ENCODE results near the gene SLC25A22.
A peak's percentile ranks its signal among the peaks of the same experiment; 100 is the strongest.

Gene SLC25A22

DNA sequence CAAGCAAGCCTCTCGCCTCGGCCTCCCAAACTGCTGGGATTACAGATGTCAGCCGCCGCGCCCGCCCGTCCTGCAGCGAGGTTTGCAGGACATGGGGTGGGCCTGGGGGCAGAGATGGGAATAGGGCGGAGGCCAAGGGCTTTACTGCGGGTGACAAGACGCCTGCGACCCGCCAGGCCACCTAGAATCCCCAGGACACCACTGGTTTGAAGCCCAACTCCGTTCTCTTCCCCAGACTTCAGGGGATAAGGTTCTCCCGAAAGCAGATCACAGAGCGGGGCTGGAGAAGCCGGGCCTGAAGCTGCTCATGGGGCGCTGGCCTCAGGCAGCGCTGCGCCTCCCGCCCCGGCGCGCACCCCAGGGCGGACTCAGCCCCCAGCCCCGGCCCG is 43.9 kb upstream of the SLC25A22 start:
- Histone ChIP-seq H3K9me3 (ENCODE audit: control insufficient read depth, low read length) (no peaks in the 10 kb centered on the region), H3K36me3 (ENCODE audit: control insufficient read depth, insufficient read depth, low read length) (peaks cover 15% of the 10 kb centered on the region), H3K27me3 (ENCODE audit: control insufficient read depth, insufficient read depth, low read length, poor library complexity, severe bottlenecking) (peaks cover 7% of the 10 kb centered on the region), H3K27ac (ENCODE audit: insufficient read depth, low read depth, low read length, poor library complexity, severe bottlenecking) (peak overlapping the region; percentile 98), H3K4me3 (ENCODE audit: insufficient read depth, low read depth, low read length) (peak overlapping the region; percentile 99), H3K4me1 (ENCODE audit: control insufficient read depth, insufficient read depth, low read length) (peaks cover 28% of the 10 kb centered on the region)
- WGBS, 2 experiments: 1% methylated on average over 27 of the region's 27 CpGs

- Histone ChIP-seq H3K27ac (ENCODE audit: insufficient read depth, low read depth, low read length, poor library complexity, severe bottlenecking) (no peak overlapping the region), H3K4me1 (ENCODE audit: control insufficient read depth, insufficient read depth, low read length) (peaks cover 18% of the 10 kb centered on the region), H3K27me3 (ENCODE audit: control insufficient read depth, insufficient read depth, low read length, poor library complexity, severe bottlenecking) (peaks cover 7% of the 10 kb centered on the region), H3K4me3 (ENCODE audit: insufficient read depth, low read depth, low read length) (no peak overlapping the region), H3K36me3 (ENCODE audit: control insufficient read depth, insufficient read depth, low read length) (peaks cover 20% of the 10 kb centered on the region), H3K9me3 (ENCODE audit: control insufficient read depth, low read length) (no peaks in the 10 kb centered on the region)
- 89 to 90% methylated on average over 25 of the region's 25 CpGs for WGBS, 2 experiments
Observed at GRCh38 chr11:839875-840617, 42.0 kb upstream of the SLC25A22 start.

GRCh38 chr11:839280-839623 is 41.2 kb upstream of the SLC25A22 start:
- no peak overlapping the region for H3K27ac ChIP-seq (ENCODE audit: insufficient read depth, low read depth, low read length, poor library complexity, severe bottlenecking)
- H3K27me3 ChIP-seq (ENCODE audit: control insufficient read depth, insufficient read depth, low read length, poor library complexity, severe bottlenecking): peaks cover 7% of the 10 kb centered on the region
- peaks cover 20% of the 10 kb centered on the region for H3K4me1 ChIP-seq (ENCODE audit: control insufficient read depth, insufficient read depth, low read length)
- H3K4me3 ChIP-seq (ENCODE audit: insufficient read depth, low read depth, low read length): no peak overlapping the region
- no peaks in the 10 kb centered on the region for H3K9me3 ChIP-seq (ENCODE audit: control insufficient read depth, low read length)
- WGBS, 2 experiments: 93 to 97% methylated on average over 5 of the region's 5 CpGs
- H3K36me3 ChIP-seq (ENCODE audit: control insufficient read depth, insufficient read depth, low read length): peaks cover 20% of the 10 kb centered on the region

GRCh38 chr11:838441-839279 is 40.6 kb upstream of the SLC25A22 start:
- Histone ChIP-seq H3K4me3 (ENCODE audit: insufficient read depth, low read depth, low read length) (no peak overlapping the region), H3K36me3 (ENCODE audit: control insufficient read depth, insufficient read depth, low read length) (peaks cover 20% of the 10 kb centered on the region), H3K4me1 (ENCODE audit: control insufficient read depth, insufficient read depth, low read length) (peaks cover 17% of the 10 kb centered on the region), H3K9me3 (ENCODE audit: control insufficient read depth, low read length) (no peaks in the 10 kb centered on the region), H3K27me3 (ENCODE audit: control insufficient read depth, insufficient read depth, low read length, poor library complexity, severe bottlenecking) (peaks cover 5% of the 10 kb centered on the region), H3K27ac (ENCODE audit: insufficient read depth, low read depth, low read length, poor library complexity, severe bottlenecking) (no peak overlapping the region)
- 78% methylated on average over 17 of the region's 17 CpGs for WGBS, 2 experiments

DNA sequence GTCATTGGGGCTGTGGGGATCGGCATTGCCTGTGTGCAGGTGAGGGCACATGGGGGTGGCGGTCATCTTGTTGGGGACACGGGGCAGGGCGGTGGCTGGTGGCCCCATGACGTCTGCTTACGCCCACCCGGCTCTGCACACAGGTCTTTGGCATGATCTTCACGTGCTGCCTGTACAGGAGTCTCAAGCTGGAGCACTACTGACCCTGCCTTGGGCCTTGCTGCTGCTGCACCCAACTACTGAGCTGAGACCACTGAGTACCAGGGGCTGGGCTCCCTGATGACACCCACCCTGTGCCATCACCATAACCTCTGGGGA is 39.9 kb upstream of the SLC25A22 start:
- Histone ChIP-seq H3K27me3 (ENCODE audit: control insufficient read depth, insufficient read depth, low read length, poor library complexity, severe bottlenecking) (no peaks in the 10 kb centered on the region), H3K4me3 (ENCODE audit: insufficient read depth, low read depth, low read length) (no peak overlapping the region), H3K9me3 (ENCODE audit: control insufficient read depth, low read length) (no peaks in the 10 kb centered on the region), H3K27ac (ENCODE audit: insufficient read depth, low read depth, low read length, poor library complexity, severe bottlenecking) (no peak overlapping the region), H3K4me1 (ENCODE audit: control insufficient read depth, insufficient read depth, low read length) (peaks cover 16% of the 10 kb centered on the region), H3K36me3 (ENCODE audit: control insufficient read depth, insufficient read depth, low read length) (peaks cover 20% of the 10 kb centered on the region)
- WGBS, 2 experiments: 89 to 90% methylated on average over 8 of the region's 8 CpGs

DNA sequence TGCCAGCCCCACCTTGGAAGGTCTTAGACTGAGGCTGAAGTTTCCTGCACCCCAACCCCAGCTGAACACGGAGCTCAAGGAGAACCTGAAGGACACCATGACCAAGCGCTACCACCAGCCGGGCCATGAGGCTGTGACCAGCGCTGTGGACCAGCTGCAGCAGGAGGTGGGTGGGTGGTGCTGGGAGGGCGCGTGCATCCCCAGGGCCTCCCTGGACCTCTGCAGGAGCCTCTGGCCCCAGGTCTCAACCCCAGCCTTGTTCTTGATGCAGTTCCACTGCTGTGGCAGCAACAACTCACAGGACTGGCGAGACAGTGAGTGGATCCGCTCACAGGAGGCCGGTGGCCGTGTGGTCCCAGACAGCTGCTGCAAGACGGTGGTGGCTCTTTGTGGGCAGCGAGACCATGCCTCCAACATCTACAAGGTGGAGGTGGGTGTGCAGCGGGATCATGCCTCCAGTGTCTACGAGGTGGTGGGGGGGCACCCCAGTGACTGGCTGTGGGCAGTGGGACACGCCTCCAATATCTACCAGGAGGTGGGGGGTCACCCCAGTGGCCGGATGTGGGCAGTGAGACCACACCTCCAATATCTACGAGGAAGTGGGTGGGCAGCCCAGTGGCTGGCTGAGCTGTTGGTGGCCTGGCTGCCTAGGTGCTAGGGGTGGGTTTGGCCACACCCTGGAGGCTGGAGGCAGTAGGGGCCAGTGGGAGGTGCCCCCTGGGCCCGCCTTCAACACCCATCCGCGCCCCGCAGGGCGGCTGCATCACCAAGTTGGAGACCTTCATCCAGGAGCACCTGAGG is 39.3 kb upstream of the SLC25A22 start:
- no peak overlapping the region for H3K4me3 ChIP-seq (ENCODE audit: insufficient read depth, low read depth, low read length)
- peaks cover 2% of the 10 kb centered on the region for H3K27me3 ChIP-seq (ENCODE audit: control insufficient read depth, insufficient read depth, low read length, poor library complexity, severe bottlenecking)
- 95 to 96% methylated on average over 22 of the region's 22 CpGs for WGBS, 2 experiments
- H3K36me3 ChIP-seq (ENCODE audit: control insufficient read depth, insufficient read depth, low read length): peaks cover 20% of the 10 kb centered on the region
- H3K27ac ChIP-seq (ENCODE audit: insufficient read depth, low read depth, low read length, poor library complexity, severe bottlenecking): no peak overlapping the region
- no peaks in the 10 kb centered on the region for H3K9me3 ChIP-seq (ENCODE audit: control insufficient read depth, low read length)
- peaks cover 17% of the 10 kb centered on the region for H3K4me1 ChIP-seq (ENCODE audit: control insufficient read depth, insufficient read depth, low read length)

- Histone ChIP-seq H3K9me3 (ENCODE audit: control insufficient read depth, low read length) (no peaks in the 10 kb centered on the region), H3K36me3 (ENCODE audit: control insufficient read depth, insufficient read depth, low read length) (peaks cover 20% of the 10 kb centered on the region)
Observed at GRCh38 chr11:836700-837099, 38.6 kb upstream of the SLC25A22 start.

GRCh38 chr11:836274-836673 is 38.2 kb upstream of the SLC25A22 start:
- peaks cover 20% of the 10 kb centered on the region for H3K36me3 ChIP-seq (ENCODE audit: control insufficient read depth, insufficient read depth, low read length)
- H3K4me1 ChIP-seq (ENCODE audit: control insufficient read depth, insufficient read depth, low read length): peaks cover 27% of the 10 kb centered on the region
- H3K27ac ChIP-seq (ENCODE audit: insufficient read depth, low read depth, low read length, poor library complexity, severe bottlenecking): no peak overlapping the region
- no peaks in the 10 kb centered on the region for H3K9me3 ChIP-seq (ENCODE audit: control insufficient read depth, low read length)
- H3K4me3 ChIP-seq (ENCODE audit: insufficient read depth, low read depth, low read length): no peak overlapping the region
- 97% methylated on average over 14 of the region's 14 CpGs for WGBS, 2 experiments
- peaks cover 13% of the 10 kb centered on the region for H3K27me3 ChIP-seq (ENCODE audit: control insufficient read depth, insufficient read depth, low read length, poor library complexity, severe bottlenecking)

More at GRCh38 chr11:836700-837099, 38.6 kb upstream of the SLC25A22 start:
- no peak overlapping the region for H3K27ac ChIP-seq (ENCODE audit: insufficient read depth, low read depth, low read length, poor library complexity, severe bottlenecking)
- peaks cover 24% of the 10 kb centered on the region for H3K4me1 ChIP-seq (ENCODE audit: control insufficient read depth, insufficient read depth, low read length)
- WGBS, 2 experiments: 90 to 91% methylated on average over 9 of the region's 9 CpGs
- H3K27me3 ChIP-seq (ENCODE audit: control insufficient read depth, insufficient read depth, low read length, poor library complexity, severe bottlenecking): peaks cover 9% of the 10 kb centered on the region
- no peak overlapping the region for H3K4me3 ChIP-seq (ENCODE audit: insufficient read depth, low read depth, low read length)

- WGBS, 2 experiments: 77 to 81% methylated on average over 31 of the region's 31 CpGs
Observed at GRCh38 chr11:834371-835316, 36.6 kb upstream of the SLC25A22 start.

More at GRCh38 chr11:834371-835316, 36.6 kb upstream of the SLC25A22 start:
- Histone ChIP-seq H3K9me3 (ENCODE audit: control insufficient read depth, low read length) (no peaks in the 10 kb centered on the region), H3K27me3 (ENCODE audit: control insufficient read depth, insufficient read depth, low read length, poor library complexity, severe bottlenecking) (peaks cover 30% of the 10 kb centered on the region), H3K27ac (ENCODE audit: insufficient read depth, low read depth, low read length, poor library complexity, severe bottlenecking) (no peak overlapping the region), H3K4me3 (ENCODE audit: insufficient read depth, low read depth, low read length) (no peak overlapping the region), H3K36me3 (ENCODE audit: control insufficient read depth, insufficient read depth, low read length) (peaks cover 20% of the 10 kb centered on the region), H3K4me1 (ENCODE audit: control insufficient read depth, insufficient read depth, low read length) (peaks cover 37% of the 10 kb centered on the region)

All from ectodermal cell (in vitro differentiated cells).